Glomerular visceral epithelial cell (primary cell): ENCODE results near the gene PNPLA5.

Experiments used
- DNase-seq: peaks from one replicate; pipeline ENCODE4 v3.0.0-alpha.2; 2016; ENCODE audit errors: extremely low spot score

Gene PNPLA5

DNA sequence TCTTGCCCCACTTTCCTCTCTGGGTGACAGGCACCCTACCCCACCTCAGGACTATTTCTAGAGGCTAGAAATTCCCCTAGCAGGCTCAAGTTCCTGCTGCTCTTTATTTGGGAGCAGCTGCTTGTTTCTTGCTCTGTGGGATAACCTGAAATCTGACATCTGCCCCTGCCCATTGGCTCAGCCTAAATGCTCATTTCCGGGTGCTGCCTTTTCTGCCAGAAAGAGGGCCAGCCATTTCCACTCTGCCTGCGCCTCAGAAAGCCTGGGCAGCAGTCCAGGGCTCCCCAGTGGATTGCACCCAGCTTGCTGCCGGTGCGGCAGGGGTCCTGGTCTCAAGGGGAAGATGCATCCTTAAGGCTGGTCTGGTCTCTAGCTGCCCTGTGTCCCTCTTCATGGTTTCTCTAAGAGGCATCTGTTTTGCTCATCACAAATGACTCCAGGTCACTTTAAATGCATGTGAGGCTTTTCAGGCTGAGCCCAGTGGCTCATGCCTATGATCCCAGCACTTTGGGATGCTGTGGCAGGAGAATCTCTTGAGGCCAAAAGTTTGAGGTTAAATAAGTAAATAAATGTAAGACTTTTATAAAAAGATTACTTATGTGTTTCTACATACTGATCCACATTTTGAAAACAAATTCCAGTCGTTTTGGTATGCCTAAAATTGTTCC lies 10.3 kb upstream of the PNPLA5 start:
- peak; percentile 62 for DNase-seq

DNA sequence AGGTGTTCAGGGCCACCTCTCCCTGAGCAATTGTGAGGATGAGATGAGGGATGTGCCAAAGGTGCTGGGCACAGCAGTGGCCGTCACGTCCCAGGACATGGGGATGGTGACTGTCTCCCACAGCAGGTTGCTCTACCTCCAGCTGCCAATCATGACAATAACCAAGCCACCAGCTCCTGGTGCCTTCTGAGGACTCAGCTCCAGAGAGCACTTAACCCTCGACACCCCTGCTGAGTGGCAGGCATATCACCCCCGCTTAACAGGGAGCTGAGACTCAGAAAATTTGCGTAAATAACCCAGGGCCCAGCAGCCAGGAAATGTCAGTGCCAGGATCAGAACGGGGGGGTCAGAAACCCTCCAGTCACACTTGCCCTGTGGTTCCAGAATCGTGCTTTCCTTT lies 8.4 kb upstream of the PNPLA5 start:
- no peak for DNase-seq

DNA sequence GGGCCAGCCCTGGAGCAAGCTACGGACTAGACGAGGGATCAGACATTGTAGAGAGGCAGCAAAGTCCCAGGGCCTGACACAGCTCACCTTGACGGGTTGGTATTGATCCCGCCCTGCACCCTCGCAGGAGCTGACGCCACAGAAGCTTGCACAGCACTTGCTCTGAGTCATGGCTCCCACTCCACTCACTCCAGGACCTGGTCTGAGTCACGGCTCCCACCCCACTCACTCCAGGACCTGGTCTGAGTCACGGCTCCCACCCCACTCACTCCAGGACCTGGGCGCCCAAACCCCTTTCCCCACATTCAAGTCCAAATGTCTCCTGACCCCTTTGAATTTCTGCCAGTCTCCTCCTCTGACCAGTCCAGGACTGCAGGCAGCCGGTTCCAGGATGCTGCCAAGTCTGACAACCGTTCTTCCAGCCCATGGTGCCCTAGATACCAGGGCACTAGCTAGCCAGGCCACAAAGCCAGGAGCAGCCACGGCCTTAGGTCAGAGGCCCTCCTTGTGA lies 6.0 kb upstream of the PNPLA5 start:
- peak; percentile 43 for DNase-seq

DNA sequence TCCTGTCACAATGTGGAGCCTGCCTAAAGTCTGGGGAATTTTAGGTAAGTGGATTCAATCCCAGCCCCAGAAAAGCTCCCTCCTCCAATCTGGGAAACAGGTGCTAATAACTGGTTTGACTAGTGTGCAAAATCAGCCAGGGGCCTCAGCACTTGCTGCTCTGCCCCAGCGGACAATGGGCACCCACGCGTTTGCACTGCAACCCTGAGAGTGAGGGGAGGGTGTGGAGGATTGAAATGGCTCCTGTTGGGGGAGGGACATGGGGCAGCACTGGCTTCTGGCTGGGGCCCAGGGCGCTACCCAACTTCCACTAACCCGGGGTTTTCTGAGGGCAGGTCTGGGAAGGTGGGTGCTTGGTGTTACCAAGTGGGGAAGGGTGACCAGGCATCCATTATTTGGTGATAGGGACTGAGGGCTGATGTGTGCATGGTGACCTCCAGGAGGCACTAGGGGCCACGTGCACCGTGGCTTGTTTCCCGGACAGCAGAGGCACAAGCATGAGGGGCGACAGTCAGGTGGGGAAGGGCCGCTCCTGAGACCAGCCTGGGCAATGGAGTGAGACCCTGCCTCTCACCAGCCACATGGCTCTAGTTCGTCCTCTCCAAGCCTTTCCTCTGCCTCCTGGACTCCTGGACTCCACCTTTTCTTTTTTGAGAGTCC lies 4.3 kb upstream of the PNPLA5 start:
- DNase-seq: no peak

DNA sequence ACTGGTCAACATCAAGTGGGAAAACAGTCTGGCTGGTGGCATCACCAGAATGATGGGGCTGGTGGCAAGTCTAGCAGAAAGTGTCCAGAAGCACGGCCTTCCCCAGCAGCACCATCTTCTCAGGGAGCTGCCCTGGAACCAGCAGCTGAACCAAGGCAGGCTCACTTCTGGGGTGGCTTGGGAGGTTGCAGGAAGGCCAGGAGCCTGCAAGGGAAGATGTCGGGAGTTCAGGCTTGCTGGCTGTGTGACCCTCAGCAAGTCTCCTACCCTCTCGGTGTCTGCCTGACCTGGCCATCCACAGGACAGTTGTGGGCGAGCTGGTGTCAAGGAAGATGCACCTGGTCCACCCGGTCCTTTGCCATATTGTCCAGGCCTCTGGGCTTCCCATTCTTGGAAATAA lies 2.3 kb upstream of the PNPLA5 start:
- DNase-seq: no peak

DNA sequence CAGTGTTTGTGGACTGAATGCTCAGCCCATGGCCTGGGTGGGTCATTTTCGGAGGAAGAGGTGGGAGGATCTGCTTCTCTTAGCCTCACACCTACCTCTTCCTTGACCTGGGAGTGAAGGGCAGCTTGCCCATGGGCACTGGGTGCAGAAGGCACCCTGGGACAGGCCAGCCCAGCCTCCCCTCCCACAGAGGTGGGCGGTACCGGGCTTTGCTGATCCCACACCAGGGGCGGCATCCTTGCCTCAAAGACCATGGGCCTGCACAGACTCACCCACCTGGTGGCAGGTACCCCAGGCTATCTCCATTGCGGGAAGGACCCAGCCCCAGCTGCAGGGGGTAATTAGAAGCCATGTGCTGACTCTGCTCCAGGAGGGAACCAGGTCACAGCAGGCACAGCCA lies 1.5 kb upstream of the PNPLA5 start:
- DNase-seq: no peak

DNA sequence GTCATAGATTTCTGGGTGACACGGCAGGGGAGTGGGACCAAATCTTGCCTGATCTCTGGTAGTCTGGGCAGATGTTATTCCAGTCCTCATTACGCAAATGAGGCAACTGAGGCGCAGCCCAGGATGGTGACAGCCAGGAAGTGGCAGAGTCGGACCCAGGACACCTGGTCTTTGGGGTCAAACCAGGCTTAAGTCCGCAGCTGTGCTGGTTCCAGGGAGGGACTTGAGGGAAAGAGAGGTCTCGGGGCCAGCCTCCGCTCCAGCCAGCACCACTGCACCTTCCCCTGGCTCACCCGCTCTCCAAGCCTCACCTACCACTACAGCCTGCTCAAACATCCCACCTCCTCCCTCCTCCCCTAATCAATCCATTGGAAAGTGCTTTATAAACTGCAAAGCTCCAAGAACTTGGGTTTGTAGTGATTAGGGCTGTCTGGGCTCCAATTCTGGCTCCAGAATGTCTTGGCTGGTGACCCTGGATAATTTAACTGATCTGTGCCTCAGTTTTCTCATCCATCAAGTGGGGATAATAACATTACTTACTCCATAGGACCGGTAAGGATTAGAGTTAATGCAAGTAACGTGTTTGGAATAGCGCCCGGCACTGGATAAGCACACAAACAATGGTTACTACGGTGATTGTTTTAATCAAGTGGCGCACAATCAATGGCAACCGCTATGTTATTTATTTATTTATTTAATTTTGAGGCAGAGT lies 526 bp upstream of the PNPLA5 start:
- no peak for DNase-seq

DNA sequence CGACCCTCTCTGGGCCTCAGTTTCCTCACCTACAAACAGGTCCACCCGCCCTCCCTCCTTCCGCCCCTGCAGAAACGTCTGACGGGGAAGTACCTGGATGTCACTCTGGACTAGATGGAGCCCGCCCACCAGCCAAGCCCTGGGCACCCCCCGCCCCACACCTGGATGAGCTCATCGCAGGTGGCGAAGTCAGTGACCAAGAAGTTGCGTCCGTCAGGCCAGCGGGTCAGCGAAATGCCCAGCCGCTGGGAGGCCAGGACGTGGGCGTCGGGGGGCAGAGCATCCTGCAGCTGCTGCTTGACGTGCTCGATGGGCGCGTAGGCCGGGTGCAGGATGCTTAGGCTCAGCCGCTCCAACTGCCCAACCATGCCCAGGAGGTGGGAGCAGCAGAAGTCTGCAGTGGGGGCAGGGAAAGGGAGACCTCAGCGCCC lies 897 bp downstream of the PNPLA5 start:
- DNase-seq: no peak

DNA sequence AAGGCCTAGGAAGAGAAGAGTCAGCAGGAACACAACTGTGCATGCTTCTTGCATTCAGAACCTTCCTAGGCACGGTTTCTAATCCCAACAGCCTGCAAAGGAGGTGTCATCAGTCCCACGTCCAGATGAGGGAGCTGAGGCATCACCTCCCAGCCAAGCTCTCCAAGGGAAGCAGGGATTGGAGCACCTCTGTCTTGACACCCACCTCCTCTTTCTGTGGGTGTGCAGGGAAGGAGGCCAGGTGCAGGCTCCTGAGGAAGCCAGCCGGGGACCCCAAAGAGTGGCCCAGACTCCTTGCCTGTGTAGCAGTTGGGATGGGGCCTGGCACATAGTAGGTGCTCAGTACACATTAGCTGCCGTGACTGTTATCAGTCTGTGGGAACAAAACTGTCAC lies 2.0 kb downstream of the PNPLA5 start:
- DNase-seq: no peak

DNA sequence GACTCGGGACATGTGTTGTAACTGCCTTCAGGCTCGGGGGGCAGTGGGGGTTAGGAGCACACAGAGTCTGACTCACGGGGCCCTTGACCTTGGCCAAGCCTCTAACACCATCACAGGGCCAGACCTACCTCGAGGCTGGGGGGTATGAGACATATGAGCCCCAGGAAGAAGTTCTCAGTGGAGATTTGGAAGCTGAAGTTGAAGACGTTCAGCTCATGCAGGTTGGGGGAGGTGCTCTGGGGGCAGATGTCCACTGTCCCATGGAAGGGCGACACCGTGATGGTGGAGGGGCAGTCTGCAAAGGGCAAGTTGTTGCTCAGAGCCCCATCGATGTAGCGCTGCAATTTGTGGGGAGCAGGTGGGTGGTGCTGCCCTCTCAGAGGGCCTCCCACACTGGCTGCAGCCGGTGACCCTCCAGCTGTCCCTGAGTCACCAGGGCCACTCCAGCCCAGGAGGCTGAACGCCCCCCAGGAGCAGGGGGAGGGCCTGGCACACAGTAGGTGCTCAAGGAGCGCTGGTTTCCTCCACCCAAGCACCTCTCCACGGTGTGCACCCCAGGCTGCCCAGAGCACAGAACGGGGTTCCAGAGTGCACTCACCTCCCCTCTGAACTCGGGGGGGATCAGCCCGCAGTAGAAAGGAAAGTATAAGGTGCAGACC lies 2.5 kb downstream of the PNPLA5 start:
- no peak for DNase-seq

DNA sequence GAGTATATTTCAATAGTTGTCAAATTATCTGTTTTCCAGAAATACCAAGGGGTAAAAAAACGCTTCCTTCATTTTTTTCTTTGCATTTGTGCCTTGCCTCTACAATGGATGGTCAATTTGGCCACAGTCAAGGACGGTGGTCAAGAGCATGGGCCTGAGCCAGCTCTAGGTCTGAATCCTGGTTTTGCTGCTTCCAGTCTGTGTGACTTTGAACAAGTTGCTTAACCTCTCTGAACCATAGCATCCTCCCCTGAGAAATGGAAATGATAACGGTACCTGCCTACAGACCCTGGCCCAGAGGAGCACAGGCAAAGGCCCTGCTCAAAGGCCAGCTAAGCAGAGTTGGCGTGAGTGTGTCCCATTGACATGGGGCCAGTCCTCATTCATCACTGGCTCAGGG lies 3.1 kb downstream of the PNPLA5 start:
- DNase-seq: no peak

DNA sequence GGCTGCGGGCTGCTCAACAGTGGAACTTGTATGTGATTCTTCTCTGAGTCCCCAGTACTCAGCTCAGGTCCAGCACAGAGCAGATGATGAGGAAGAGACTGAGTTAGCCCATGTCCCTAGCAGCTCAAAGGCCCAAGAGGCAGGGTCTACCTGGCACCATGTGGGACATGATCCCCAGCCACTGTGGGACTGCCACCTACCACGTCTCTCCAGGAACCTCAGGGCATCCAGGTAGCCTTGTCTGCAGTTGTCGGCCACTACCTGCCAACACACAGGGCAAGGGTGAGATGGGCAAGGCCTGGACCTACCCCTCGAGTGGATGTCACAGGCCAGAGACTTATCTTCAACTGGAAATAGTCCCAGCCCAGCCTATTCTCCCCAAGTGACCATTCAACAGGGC lies 4.4 kb downstream of the PNPLA5 start:
- no peak for DNase-seq

DNA sequence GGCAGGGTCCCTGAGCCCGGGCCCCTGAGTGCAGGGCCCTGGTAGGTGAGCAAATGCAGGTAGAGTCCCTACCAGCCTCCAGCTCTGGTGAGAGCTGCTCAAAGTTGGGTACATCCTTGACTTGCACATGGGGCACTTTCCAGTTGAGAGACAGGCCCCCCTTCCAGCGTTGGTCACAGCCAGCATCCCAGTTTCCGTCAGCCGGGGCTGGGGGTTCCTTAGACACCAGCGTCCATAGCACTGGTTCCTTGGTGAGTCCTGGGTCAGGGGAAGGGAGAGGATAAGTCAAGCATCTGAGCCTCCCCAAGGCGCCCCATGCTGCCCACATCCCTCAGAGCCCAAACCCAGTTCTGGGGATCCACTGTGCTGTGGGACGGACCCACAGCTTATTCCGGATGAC lies 5.6 kb downstream of the PNPLA5 start:
- DNase-seq: no peak

DNA sequence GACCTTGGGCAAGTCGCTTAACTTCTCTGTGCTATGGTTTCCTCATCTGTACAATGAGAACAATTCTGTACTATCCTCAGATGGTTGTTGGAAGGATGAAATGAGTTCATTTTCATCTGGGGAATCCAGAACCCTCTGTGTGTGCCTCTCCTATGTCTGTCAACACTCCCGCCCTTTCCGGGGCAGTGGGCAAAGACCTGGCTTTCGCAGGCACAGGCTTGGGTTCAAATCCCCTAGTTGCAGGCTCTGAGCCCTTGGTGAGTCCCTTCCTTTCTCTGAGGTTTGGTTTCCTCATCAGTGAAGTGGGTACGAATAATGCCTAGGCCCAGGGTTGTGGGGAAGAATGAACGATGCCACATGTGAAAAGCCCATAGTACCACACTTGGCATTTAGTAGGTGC lies 6.0 kb downstream of the PNPLA5 start:
- no peak for DNase-seq

DNA sequence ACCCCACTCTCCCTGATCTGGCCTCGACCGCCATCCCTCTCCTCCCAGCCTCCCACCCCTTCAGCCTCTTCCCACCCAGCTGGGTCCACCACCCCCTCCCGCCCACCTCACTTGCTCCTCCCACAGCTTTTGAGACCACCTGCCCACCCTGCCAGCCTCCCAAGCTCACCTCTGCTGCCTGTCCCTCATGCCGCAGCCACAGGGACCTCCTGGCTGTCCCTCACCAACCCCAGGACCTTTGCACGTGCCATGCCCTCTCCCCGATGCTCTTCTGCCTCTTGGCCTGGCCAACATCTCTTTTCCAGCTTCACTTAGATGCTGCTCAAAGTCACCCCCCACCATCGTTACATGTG lies 6.5 kb downstream of the PNPLA5 start:
- no peak for DNase-seq

DNA sequence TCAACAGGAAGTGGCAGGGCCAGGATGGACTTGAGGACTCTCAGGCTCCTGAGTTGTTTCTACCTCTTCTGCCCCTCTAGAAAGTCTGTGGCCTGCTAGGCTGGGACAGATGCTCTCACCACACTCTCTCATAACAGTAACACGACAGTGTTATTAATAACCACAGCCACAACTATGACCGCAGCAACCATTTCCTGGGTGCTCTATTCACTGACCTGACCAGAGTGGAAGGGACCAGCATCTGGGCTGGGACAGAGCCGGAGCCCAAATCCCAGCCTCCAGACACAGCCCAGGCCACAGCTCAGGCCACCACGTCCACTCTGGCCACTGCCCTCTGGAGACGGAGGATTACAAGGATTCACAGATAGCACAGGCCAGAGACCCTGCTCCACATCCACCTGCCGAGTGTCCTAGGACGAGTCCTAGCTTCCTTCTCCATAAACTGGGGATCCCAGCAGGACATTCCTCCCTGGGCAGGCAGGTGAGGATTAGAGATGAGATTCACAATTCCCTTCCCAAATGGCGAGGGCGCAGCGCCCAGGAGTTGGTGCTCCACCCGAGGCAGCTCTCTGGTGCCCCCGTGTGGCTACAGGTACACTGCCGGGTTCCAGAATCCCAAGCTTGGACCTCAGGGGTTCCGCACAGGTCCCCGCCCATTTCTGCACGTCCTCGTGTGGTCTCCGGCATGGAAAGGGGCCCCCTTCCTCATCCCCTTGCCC lies 7.1 kb downstream of the PNPLA5 start:
- peak; percentile 48 for DNase-seq

DNA sequence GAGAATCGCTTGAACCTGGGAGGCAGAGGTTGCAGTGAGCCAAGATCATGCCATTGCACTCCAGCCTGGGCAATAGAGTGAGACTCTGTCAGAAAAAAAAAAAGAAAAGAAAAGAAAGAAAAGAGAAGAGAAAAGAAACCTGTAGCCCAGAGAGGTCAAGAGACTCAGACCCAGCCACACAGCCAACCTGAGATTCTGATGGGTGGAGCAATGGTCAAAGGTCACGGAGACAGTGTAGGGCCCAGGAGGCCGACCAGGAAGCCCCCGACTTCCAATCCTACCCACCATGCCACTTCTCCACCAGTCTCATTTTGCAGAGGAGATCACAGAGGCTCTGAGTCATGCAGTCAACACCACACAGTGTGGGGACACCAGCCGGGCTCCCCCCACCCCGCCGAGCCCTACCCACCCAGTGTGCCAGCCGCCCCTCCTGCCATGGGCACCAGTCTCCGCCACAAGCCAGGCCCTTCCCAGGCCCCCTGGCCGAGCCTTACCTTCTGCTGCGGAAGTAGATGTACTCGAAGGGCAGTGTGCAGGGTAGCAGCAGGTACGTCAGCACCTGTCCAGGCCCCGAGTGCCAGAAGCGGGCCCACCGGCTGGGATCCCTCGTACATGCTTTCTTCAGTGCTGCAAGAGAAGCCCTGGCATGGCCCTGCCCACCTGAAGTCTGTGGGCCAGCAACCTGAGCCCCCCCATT lies 7.9 kb downstream of the PNPLA5 start:
- no peak for DNase-seq

DNA sequence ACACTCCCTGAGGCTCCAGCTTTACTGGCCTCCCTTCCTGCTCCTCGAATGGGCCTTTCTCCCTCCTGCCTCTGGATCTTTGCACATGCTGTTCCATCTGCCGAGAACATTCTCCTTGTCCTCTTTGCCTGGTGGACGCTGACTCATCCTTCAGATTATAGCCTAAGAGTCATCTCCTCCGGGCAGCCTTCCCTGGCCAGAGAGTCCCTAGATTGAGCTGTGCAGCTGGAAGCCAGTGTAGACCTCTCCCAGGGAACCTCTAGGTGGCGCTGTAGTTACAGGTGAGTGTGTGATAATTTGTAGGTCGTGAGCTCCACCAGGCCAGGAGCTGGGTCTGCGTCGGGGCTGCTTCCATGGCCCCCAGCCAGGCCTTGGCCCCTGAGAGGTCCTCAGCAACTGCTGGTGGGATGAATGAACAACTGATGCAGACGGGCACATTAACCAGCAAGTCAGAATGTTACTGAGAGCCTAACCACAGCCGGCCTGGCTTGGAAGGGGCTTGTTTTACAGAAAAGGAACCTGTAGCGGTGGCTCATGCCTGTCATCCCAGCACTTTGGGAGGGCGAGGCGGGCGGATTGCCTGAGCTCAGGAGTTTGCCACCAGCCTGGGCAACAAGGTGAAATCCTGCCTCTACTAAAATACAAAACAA lies 8.7 kb downstream of the PNPLA5 start:
- peak; percentile 70 for DNase-seq

DNA sequence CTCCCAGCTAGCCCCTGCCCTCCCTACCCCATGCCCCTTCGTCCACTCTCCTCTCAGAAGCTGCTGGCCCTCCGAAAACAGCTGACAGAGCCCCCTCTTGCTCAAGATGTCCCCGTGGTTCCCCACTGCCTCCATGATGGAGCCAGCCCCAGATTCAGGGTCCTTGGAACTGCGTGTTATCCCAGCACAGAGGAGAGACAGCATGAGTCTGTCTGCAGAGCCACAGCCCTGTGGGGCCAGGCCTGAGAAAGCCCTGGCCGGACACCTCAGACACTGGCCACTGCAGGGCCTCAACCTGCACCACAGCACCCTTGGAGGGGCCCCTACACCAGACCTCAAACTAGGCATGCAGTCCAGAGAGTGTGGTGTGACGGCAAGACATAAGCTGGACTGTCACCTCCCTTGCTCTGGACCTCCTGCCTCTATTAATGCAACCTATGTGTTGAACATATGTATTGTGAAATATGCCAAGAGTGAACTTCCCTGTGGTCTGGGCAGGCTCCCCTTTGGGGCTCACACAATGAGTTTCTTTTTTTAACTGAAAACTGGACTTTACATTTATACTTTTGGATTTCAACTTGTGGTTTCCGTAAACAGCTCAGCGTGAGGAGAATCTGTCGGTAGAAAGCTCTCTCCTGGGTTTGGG lies 9.6 kb downstream of the PNPLA5 start:
- DNase-seq: no peak
